DMS153 treated with DMSO at 0.1 percent for 48 hours (cell line): ENCODE data around the gene FBXO4.
"Not testable (repeated sequence)": the region's sequence is repeated elsewhere in the genome, so short reads cannot be mapped to it uniquely, and the experiment has no call there.

ENCODE experiments used
- DNase-seq: peaks from one replicate; lab custom pipeline; 2025; ENCODE audit not compliant: unreplicated experiment; lab: John Stamatoyannopoulos, UW

FBXO4 gene

GRCh38 chr5:41980396-41980795 is 55.3 kb downstream of the FBXO4 start:
- no peak for DNase-seq

GRCh38 chr5:41980870-41981269 is 55.8 kb downstream of the FBXO4 start:
- no peak for DNase-seq

- DNase-seq, result not testable (repeated sequence)
These were observed 57.8 kb downstream of the FBXO4 start for GRCh38 chr5:41982858-41983257.

GRCh38 chr5:41983284-41983683 is 58.2 kb downstream of the FBXO4 start:
- no peak for DNase-seq

GRCh38 chr5:41985945-41986695 is 61.0 kb downstream of the FBXO4 start:
- DNase-seq, result no peak
